Measurements from ENCODE around the gene LPIN3.

LPIN3 gene

GRCh38 chr20:41367393-41367695 lies 26.7 kb downstream of the LPIN3 start:
- DNase-seq = no peak

GRCh38 chr20:41367956-41368355 lies 27.3 kb downstream of the LPIN3 start:
- no peak for DNase-seq

- no peak for DNase-seq
These were observed 29.1 kb downstream of the LPIN3 start for GRCh38 chr20:41369673-41370072.

- no peak for DNase-seq
These were observed 29.6 kb downstream of the LPIN3 start for GRCh38 chr20:41370176-41370575.

- no peak for DNase-seq
These were observed 30.8 kb downstream of the LPIN3 start for GRCh38 chr20:41371371-41371770.

- no peak for DNase-seq
These were observed 32.7 kb downstream of the LPIN3 start for GRCh38 chr20:41373251-41373783.

- DNase-seq = no peak
These were observed 33.6 kb downstream of the LPIN3 start for GRCh38 chr20:41373931-41374920.

GRCh38 chr20:41375846-41376245 lies 35.2 kb downstream of the LPIN3 start:
- DNase-seq = no peak

GRCh38 chr20:41376349-41376748 lies 35.7 kb downstream of the LPIN3 start:
- no peak for DNase-seq

- DNase-seq = no peak
These were observed 36.7 kb downstream of the LPIN3 start for GRCh38 chr20:41377275-41377674.

GRCh38 chr20:41379551-41379950 lies 38.9 kb downstream of the LPIN3 start:
- DNase-seq = peak; percentile 6

- DNase-seq = no peak
These were observed 40.1 kb downstream of the LPIN3 start for GRCh38 chr20:41380551-41381193.

GRCh38 chr20:41382791-41383305 lies 42.2 kb downstream of the LPIN3 start:
- no peak for DNase-seq

GRCh38 chr20:41386502-41387427 lies 46.1 kb downstream of the LPIN3 start:
- no peak for DNase-seq

- no peak for DNase-seq
These were observed 46.8 kb downstream of the LPIN3 start for GRCh38 chr20:41387444-41387851.

GRCh38 chr20:41390889-41391288 lies 50.3 kb downstream of the LPIN3 start:
- no peak for DNase-seq

GRCh38 chr20:41391587-41392001 lies 51.0 kb downstream of the LPIN3 start:
- DNase-seq = no peak

GRCh38 chr20:41392295-41392694 lies 51.7 kb downstream of the LPIN3 start:
- no peak for DNase-seq

GRCh38 chr20:41392871-41393704 lies 52.5 kb downstream of the LPIN3 start:
- no peak for DNase-seq

- no peak for DNase-seq
These were observed 53.1 kb downstream of the LPIN3 start for GRCh38 chr20:41393705-41394066.

GRCh38 chr20:41394081-41394480 lies 53.5 kb downstream of the LPIN3 start:
- no peak for DNase-seq

Data from suppressor macrophage treated with lipopolysaccharide for 4 hours (primary cell).